ENCODE data around the gene YTHDC1.

Gene YTHDC1

DNA sequence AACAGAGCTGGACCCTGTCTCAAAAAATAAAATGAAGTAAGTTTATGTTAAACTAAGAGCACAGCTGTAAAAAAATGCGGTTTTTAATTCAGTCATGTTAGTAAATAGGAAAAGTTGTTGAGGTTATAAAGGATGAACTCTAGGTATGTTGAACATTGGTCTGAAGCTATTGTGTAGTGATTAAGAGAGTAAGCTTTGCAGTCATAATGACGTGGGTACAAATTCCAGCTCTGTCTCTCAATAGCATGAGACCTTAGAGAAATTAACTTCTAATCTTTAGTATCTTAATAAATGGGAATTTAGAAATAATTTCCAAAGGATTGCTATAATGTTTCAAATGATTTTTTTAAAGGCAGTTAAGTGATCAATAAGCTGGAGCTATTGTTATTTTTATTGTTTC is 2.9 kb upstream of the YTHDC1 start:
- DNase-seq: no peak

DNA sequence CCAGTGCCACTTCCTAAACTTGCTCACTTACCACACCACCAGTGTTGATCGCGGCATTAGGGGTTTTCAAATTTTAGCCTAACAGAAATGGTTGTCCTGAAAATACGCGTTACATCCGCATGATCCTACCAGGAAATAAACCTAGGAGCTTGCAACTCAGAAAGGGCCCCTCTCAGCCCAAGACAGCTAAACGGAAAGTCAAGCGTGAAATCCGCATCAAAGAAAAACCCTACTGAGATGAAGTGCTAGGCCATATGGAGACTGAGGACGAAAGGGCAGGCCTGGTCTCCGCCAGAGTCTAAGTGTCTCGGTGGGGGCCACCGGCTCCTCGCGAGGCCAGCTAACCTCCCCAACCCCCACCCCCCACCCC is 626 bp downstream of the YTHDC1 start:
- DNase-seq: peak; percentile 33

DNA sequence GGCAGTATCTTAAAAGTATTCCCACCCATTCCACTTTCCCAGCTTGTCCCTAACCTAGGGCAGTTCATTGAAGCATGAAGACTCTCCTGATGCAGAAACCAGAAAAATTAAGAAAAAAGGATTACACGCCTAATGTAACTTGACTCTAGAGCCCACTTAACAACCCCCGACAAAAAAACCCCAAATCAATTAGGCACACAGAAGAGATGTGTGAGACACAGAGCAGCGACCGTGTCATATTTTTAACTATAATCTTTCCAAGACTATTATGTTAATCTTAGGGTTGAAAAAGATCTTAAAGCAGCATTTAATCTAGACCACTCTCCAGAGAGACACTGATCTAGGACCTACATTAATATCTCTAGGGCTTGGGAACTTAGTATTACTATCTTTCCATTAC is 1.3 kb downstream of the YTHDC1 start:
- DNase-seq: no peak

GRCh38 chr4:68347845-68348244 is 2.0 kb downstream of the YTHDC1 start:
- no peak for DNase-seq

GRCh38 chr4:68346461-68346860 is 3.4 kb downstream of the YTHDC1 start:
- no peak for DNase-seq

GRCh38 chr4:68344785-68345184 is 5.1 kb downstream of the YTHDC1 start:
- no peak for DNase-seq

DNA sequence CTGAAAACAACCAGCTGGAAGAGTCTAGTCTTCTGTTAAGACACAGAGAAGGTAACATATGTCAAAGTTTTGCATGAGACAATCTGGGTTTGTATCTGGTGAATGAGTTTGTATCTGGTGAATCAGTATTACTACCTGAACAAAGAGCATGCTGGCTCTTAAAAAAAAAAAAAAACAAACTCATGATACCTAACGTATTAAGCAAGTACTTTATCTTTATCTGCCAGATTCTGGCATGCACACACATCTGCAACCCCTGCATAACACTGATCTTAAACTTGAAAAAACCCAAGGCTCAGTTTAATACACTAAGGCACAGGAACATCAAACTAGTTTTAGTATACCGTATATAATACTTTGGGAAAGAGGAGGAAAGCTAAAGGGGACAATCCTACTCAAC is 5.8 kb downstream of the YTHDC1 start:
- no peak for DNase-seq

GRCh38 chr4:68342134-68342533 is 7.8 kb downstream of the YTHDC1 start:
- DNase-seq: no peak

GRCh38 chr4:68338625-68339024 is 11.3 kb downstream of the YTHDC1 start:
- DNase-seq: no peak

GRCh38 chr4:68337522-68337921 is 12.4 kb downstream of the YTHDC1 start:
- DNase-seq: no peak

GRCh38 chr4:68337004-68337403 is 12.9 kb downstream of the YTHDC1 start:
- DNase-seq: no peak

- no peak for DNase-seq
These were observed 13.4 kb downstream of the YTHDC1 start for GRCh38 chr4:68336530-68336929.

- DNase-seq: no peak
These were observed 23.7 kb downstream of the YTHDC1 start for GRCh38 chr4:68326141-68326540.

DNA sequence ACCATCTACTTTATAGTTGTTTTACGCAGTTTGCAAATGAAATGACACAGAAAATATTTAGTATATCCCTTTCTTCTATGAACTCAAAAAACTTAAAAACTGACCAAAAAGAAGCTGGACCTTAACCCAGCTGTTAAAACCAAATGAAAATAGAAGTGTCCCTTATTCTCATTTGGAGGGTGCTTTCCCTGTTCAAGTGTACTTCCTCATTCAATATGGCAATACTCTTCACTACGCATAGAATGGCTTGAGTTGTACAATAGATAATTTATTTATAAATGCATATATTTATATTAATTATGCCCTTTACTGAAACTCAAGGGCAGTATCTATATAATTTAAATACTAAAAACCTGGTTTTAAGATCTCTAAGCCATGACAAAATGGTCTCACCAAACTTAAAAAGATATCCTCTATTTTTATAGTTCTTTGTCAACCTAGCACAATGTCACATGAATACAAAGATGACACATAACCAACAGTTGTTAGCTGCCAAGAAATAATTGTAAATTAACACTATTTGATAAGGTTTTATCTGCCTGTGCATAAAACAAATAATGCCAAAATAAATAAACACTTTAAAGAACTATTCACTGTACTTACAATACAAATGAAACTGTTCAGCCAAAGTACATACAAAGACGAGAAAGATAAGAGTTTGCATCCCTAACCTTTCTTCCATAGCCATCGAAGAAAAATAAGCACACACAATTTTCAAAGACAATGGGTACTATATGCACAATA is 25.2 kb downstream of the YTHDC1 start:
- no peak for DNase-seq

GRCh38 chr4:68319040-68319439 is 30.9 kb downstream of the YTHDC1 start:
- no peak for DNase-seq

GRCh38 chr4:68316193-68316969 is 33.5 kb downstream of the YTHDC1 start:
- DNase-seq: no peak

GRCh38 chr4:68310651-68311247 is 39.1 kb downstream of the YTHDC1 start:
- DNase-seq: no peak

GRCh38 chr4:68304731-68305130 is 45.2 kb downstream of the YTHDC1 start:
- no peak for DNase-seq

- no peak for DNase-seq
These were observed 50.1 kb downstream of the YTHDC1 start for GRCh38 chr4:68299492-68300457.

DNA sequence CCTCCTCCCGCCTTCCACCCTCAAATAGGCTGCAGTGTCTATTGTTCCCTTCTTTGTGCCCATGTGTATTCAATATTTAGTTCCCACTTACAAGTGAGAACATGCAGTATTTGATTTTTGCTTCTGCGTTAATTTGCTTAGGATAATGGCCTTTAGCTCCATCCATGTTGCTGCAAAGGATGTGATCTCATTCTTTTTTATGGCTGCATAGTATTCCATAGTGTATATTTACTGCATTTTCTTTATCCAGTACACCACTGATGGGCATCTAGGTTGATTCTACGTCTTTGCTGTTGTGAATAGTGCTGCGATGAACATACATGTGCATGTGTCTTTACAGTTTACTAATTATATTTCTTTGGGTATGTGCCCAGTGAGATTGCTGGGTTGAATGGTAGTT is 52.8 kb downstream of the YTHDC1 start:
- no peak for DNase-seq

GRCh38 chr4:68291256-68291655 is 58.6 kb downstream of the YTHDC1 start:
- no peak for DNase-seq

DNA sequence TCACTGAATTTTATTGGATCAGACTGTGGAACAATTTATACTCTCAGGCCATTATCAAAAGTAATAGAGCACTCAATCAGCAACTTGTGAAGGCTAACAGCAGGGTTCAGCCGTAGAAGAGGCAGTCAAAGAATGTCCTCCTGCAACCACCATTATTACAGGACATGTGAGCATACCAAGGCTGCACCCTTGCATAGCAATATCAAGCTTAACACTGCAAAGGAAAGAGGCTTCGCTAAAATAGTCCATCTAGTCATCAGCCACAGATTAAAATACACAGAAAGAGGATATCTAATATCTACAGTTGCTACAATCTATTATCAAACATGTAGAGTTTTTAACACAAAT is 61.5 kb downstream of the YTHDC1 start:
- DNase-seq: no peak

Measured in CD4-positive, alpha-beta T cell treated with Interleukin-4 for 4 hours (primary cell).